HG02642 (cell line): Measurements from ENCODE around the gene THOC2.
"Not testable (repeated sequence)": the region's sequence is repeated elsewhere in the genome, so short reads cannot be mapped to it uniquely, and the experiment has no call there.

Experiments
- ATAC-seq: cut with Tn5 transposase; IDR thresholded peaks from one replicate; pipeline ENCODE4 v1.9.1; 2021; ENCODE audit warnings: mild to moderate bottlenecking; ENCODE audit not compliant: unreplicated experiment, poor library complexity

THOC2 gene

DNA sequence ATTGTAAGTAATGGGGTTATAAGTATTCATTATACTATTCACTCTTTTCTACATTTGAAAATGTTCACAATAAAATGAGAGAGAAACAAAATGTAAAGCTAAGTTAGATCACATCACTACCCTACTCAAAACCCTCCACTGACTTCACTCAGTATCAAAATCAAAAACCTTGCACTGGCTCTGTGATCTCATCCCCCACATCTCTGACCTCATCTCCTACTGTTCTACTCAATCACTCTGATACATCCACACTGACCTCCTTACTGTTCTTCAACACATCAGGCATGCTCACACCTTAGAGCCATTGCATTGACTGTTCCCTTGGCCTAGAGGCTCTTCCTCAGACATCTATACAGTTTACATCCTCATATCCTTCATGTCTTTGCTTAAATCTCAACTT is 50.7 kb downstream of the THOC2 start:
- ATAC-seq, result no peak

DNA sequence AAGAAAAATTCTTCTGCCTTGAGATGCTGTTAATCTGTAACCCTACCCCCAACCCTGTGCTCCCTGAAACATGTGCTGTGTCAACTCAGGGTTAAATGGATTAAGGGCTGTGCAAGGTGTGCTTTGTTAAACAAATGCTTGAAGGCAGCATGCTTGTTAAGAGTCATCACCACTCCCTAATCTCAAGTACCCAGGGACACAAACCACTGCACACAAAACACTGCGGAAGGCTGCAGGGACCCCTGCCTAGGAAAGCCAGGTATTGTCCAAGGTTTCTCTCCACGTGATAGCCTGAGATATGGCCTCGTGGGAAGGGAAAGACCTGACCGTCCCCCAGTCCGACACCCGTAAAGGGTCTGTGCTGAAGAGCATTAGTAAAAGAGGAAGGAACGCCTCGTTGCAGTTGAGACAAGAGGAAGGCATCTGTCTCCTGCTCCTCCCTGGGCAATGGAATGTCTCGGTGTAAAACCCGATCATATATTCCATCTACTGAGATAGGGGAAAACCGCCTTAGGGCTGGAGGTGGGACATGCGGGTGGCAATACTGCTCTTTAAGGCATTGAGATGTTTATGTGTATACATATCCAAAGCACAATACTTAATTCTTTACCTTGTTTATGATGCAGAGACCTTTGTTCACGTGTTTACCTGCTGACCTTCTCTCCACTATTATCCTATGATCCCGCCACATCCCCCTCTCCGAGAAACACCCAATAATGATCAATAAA is 53.0 kb downstream of the THOC2 start:
- ATAC-seq, result not testable (repeated sequence)

DNA sequence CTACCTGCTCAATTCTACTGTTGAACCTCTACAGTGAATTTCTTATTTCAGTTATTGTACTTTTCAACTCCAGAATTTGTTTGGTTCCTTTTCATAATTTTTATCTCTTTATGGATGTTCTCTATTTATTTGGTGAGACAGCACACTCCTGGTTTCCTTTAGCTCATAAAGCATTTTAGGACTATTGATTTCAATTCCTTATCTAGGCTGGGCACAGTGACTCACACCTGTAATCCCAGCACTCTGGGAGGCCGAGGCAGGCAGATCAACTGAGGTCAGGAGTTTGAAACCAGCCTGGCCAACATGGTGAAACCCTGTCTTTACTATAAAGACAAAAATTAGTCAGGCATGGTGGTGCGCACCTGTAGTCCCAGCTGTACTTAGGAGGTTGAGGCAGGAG is 57.7 kb downstream of the THOC2 start:
- no peak for ATAC-seq

DNA sequence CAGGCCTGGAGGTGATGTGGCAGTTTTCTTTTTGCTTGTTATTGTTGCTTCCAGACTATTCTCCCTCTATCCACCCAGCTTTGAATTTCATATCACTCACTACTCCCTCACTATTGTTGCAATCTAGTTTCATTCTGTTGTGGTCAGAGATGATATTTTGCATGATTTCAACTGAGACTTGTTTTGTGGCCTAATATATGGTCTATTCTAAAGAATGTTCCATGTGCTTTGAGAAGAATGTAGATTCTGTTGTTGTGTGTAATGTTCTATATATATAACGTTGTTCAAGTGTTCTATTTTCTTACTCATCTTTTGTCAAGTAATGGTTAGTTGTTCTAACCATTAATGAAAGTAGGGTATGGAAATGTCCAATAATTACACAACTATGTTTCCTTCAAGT is 59.0 kb downstream of the THOC2 start:
- no peak for ATAC-seq

DNA sequence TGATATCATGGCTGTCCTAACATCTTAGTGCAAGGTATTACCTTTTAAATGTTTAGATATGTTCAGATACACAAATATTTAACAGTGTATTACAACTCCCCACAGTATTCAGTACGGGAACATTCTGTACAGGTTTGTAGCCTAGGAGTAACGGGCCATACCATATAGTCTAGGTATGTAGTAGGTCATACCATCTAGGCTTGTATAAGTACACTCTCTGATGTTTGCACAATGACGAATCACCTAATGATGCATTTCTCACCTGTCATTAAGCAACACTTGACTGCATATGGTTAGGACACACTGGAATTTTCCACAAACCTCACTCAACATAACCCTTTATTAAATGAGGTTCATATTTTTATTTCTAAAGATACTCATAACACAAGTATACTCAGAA is 67.7 kb downstream of the THOC2 start:
- ATAC-seq, result no peak

DNA sequence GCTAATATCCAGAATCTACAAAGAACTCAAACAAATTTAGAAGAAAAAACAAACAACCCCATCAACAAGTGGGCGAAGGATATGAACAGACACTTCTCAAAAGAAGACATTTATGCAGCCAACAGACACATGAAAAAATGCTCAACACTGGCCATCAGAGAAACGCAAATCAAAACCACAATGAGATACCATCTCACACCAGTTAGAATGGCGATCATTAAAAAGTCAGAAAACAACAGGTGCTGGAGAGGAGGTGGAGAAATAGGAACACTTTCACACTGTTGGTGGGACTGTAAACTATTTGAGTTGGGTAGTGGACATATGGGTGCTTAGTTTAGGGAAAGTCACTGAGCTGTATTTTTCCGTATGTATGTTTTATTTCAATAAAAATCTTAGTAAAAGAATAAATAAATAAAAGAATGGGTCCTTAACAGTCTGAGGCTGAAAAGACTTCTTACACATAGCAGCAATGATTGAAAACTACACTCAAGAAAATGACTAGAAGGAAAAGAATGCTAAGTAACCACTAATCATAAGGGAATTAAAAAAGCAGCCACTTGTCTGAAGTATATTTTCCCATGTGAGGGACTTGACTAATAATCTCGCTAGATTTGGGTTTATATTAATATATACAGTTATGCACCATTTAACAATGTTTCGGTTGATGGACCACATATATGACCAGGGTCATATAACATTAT is 68.2 kb downstream of the THOC2 start:
- not testable (repeated sequence) for ATAC-seq

DNA sequence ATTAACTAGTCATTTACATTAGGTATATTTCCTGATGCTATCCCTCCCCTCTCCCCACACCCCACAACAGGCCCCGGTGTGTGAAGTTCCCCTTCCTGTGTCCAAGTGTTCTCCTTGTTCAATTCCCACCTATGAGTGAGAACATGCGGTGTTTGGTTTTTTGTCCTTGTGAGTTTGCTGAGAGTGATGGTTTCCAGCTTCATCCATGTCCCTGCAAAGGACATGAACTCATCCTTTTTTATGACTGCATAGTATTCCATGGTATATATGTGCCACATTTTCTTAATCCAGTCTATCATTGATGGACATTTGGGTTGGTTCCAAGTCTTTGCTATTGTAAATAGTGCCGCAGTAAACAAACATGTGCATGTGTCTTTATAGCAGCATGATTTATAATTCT is 69.1 kb downstream of the THOC2 start:
- ATAC-seq, result not testable (repeated sequence)

DNA sequence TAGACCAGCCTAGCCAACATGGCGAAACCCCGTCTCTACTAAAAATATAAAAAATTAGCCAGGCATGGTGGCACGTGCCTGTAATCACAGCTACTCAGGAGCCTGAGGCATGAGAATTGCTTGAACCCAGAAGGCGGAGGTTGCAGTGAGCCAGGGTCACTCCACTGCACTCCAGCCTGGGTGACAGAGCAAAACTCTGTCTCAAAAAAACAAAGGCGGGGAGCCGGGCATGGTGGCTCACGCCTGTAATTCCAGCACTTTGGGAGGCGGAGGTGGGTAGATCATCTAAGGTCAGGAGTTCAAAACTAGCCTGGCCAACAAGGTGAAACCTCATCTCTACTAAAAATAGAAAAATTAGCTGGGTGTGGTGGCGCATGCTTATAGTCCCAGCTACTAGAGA is 76.3 kb downstream of the THOC2 start:
- ATAC-seq, result not testable (repeated sequence)

DNA sequence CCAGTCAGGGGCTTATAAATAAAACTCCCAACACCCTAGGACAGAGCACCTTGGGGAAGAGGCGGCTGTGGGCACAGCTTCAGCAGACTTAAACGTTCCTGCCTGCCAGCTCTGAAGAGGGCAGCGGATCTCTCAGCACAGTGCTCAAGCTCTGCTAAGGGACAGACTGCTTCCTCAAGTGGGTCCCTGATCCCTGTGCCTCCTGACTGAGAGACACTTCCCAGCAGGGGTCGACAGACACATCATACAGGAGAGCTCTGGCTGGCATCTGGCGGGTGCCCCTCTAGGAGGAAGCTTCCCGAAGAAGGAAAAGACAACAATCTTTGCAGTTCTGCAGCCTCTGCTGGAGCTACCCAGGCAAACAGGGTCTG is 84.1 kb downstream of the THOC2 start:
- ATAC-seq, result not testable (repeated sequence)

DNA sequence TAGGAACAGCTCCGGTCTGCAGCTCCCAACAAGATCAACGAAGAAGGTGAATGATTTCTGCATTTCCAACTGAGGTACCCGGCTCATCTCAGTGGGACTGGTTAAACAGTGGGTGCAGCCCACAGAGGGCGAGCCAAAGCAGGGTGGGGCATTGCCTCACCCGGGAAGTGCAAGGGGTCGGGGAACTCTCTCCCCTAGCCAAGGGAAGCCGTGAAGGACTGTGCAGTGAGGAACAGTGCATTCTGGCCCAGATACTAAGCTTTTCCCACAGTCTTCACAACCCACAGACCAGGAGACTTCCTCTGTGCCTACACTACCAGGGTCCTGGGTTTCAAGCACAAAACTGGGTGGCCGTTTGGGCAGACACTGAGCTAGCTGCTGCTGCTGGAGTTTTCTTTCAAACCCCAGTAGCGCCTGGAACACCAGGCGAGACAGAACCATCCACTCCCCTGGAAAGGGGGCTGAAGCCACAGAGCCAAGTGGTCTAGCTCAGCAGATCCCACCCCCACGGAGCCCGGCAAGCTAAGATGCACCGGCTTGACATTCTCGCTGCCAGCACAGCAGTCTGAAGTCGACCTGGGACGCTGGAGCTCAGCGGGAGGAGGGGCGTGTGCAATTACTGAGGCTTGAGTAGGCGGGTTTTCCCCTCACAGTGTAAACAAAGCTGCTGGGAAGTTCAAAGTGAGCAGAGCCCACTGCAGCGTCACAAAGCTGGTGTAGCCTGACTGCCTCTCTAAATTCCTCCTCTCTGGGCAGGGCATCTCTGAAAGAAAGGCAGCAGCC is 84.6 kb downstream of the THOC2 start:
- ATAC-seq, result no peak

DNA sequence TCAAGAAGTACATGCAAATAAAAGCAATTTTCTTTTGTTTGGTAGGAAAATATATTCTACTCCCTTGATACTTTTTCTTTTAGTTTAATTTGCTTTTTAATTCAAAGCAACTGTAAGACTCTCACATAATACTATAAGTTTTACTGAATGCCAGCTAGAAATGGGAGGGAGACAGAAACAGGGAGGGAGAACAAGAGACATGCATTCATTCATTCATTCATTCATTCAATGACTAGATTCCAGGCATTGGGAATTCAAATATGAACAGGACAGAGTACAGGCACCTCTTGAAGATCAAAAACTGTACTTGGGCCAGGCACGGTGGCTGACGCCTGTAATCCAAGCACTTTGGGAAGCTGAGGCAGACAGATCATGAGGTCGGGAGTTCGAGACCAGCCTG is 85.6 kb downstream of the THOC2 start:
- no peak for ATAC-seq

DNA sequence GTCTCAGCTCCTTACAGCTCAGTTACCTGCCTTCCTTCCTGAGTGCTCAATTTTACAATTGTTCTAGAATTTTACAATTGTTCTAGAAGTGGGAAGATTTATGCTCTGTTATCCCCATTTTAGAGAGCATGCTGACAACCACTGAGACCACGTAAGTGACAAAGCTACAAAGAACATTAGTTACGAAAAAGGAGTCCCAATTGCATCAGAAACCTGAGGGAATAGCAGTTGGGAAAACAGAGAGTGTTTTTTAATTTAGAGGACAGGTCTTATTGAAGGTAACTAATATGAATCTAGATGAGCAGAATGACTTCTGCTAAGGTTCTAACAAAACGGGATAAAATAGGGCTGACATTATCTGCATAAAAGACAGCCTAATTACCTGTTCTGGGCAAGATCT is 103.3 kb downstream of the THOC2 start:
- ATAC-seq, result no peak

DNA sequence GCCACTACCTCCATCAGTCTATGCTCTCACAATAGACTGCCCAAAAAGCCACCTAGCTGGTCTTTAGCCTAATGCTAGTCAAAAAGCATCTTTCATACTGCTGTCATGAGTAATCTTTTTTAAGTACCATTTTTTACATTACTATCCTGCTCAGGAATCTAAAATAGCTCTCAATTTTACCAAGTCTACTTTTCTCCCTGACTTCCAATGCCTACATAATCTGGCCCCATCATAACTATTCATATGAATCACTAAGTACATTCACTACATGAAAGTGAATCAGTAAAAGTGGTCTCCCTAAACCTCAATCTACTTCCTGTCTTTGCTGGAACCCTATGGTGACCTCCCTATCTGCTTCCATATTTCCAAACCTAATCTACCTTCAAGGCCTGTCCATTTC is 105.9 kb downstream of the THOC2 start:
- no peak for ATAC-seq

DNA sequence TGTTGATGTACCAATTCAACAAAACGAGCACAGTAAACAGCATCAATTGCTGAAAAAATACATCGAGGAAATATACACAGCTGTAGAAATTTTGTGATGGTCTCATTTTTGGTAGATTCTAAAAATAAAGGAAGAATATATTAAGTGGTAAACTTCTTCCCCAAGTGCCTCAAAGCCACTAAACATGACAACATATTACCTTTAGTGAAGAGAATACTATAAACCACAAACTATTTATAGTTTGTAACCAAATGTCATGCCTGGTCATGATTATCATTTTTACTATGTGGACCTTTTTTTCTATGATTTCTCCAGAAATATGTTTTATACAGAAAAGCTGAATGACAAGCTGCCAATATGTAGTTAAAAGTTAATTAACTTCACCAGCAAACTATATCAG is 106.9 kb downstream of the THOC2 start:
- ATAC-seq, result no peak

DNA sequence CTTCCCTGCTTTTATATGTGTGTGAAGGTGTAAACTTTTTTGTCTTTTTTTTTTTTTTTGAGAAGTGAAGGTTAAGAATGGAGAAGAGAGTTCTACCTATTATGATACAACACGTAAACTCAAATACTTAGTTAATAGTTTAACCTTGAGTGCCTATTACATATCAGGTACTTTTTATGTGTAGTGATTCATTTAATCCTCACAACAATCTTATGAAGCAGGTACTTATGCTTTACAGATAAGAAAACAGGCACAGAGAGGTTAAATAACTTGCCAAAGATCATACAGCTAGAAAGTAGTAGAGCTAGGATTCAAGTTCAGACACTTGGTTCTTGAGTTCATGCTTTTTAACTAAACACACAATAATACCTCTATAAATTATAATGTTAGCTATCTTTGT is 107.4 kb downstream of the THOC2 start:
- ATAC-seq, result no peak

DNA sequence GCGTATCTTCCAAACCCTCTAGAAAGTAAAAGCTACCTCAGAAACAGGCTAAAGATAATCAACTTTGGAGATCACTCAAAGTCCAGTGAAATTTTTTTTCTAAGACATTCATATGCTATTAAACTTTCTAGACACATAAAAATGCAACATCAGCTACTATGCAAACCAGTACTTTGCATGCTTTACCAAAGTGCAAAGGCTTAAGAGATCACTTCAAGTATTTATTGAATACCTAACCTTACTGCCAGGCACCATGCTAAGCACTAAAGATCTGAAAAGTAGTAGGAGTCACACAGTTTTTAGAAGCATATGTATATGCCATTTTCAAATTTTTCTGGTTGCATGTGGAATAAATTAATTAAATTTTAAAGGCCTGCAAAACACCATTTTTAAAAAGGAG is 115.8 kb downstream of the THOC2 start:
- no peak for ATAC-seq

DNA sequence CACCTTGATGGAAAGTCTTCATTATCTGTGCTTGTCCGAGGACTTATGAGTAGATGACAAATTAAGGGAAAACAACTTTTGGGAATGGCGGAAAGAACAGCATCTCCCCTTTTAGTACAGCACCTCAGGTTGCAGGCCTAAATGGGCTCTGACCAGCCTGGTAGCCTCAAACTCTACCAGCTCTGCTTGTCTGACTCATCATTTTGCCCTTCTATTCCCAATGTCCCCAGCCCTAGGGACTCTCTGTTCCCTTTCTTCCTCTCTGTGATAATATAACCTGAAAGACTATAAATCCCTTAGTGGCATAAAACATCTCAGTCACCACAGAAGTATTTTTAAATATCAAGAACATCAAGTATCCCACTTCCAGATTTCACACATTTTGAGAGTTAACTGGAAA is 121.9 kb downstream of the THOC2 start:
- no peak for ATAC-seq

DNA sequence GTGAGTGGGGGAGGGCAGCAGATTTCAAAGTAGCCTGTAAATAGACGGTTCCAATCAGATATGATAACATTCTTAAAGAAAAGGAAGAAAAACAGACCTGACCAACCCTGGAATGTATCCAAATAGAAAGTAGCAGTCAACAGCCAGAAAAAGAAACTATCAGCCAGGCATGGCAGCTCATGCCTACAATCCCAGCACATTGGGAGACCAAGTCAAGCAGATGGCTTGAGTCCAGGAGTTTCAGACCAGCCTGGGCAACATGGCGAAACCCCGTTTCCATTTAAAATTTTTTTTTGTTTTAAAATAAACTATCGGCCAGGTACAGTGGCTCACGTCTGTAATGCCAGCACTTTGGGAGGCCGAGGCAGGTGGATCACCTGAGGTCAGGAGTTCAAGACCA is 125.0 kb downstream of the THOC2 start:
- ATAC-seq, result no peak

DNA sequence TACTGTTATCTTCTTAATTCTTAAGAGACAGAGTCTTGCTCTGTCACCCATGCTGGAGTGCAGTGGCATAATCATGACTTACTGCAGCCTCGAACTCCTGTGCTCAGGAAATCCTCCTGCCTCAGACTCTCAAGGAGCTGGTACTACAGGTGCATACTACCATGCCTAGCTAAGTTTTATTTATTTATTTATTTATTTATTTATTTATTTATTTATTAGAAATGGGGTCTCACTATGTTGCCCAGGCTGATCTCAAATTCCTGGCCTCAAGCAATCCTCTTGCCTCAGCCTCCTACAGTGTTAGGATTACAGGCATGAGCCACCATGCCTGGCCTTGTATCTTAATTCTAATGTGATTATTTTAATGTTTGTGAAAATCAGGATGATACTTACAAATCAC is 125.6 kb downstream of the THOC2 start:
- no peak for ATAC-seq

DNA sequence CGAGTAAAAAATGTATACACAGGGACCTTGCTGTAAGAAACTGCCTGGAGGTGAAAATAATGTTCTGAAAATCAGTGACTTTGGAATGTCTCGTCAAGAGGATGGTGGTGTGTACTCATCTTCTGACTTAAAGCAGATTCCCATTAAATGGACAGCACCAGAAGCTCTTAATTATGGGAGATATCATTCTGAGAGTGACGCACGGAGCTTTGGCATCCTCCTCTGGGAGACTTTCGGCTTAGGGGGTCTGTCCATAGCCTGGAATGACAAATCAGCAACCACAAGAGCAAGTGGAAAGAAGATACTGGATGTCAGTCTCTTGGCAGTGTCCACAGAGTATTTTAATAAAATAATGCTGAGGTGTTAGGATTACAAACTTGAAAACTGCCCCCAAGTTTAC is 129.4 kb downstream of the THOC2 start:
- no peak for ATAC-seq

DNA sequence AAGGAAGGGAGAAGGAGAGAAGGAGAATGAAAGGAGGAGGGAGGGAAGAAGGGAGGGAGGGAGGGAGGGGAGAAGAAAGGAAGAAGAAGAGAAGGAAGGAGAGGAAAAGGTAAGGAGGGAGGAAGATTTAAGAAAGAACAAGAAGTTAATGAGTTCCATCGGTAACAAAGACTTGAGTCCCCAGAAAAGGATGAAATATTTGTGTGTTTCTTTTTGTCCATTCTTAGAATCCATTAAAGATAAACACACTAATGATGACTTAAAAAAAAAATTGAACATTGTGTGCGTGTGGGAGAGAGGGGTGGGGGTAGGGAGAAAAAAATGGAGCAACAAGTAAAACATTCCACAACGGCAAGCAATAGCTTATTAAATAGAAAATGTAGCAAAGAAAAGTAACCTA is 131.4 kb downstream of the THOC2 start:
- ATAC-seq, result no peak
